ENCODE results near the gene ANTKMT. TPM values are rescaled to one million over a fixed set of nuclear protein-coding genes. Genes with fewer than 3 reads are reported as not detected.
A peak's percentile ranks its signal among the peaks of the same experiment; 100 is the strongest.

Gene ANTKMT
- total and polyA plus RNA-seq, 4 donors, result 14.0 to 29.7 (median 19.7) TPM

- H3K27me3 ChIP-seq (ENCODE audit: control insufficient read depth in 4 of 4, insufficient read depth in 4 of 4, low read length in 3 of 4), result no peaks in the 10 kb centered on the region
- H3K9me3 ChIP-seq (ENCODE audit: control insufficient read depth in 4 of 4, low read length in 3 of 4), result no peaks in the 10 kb centered on the region
- H3K36me3 ChIP-seq (ENCODE audit: control insufficient read depth in 4 of 4, insufficient read depth in 3 of 4, low read depth in 1 of 4, low read length in 3 of 4), result peaks cover 0 to 2% (median 0%) of the 10 kb centered on the region in 4 donors
- H3K4me1 ChIP-seq (ENCODE audit: control insufficient read depth in 4 of 4, insufficient read depth in 4 of 4, low read length in 3 of 4), result peaks cover 25 to 46% (median 37%) of the 10 kb centered on the region in 4 donors
- H3K4me3 ChIP-seq (ENCODE audit: low read depth in 1 of 3, low read length in 3 of 3), result no peak overlapping the region
- H3K27ac ChIP-seq (ENCODE audit: low read depth in 1 of 2, low read length in 2 of 2), result no peak overlapping the region
- H3K9ac ChIP-seq (ENCODE audit: low read depth in 1 of 2, low read length in 2 of 2), result no peak overlapping the region
- DNase-seq (ENCODE audit: low spot score), result no peak
- no peak for TF ChIP-seq YY1 (IDR thresholded peaks at IDR 0.05)
- no peak for TF ChIP-seq FOXA2 (IDR thresholded peaks at IDR 0.05)
- TF ChIP-seq HNF4G (IDR thresholded peaks at IDR 0.05), result no peak
- 83% methylated on average over 6 of the region's 6 CpGs for WGBS
Measured at GRCh38 chr16:718922-719321, 2.0 kb upstream of the ANTKMT start.

GRCh38 chr16:719815-720446 is 1.0 kb upstream of the ANTKMT start:
- peaks cover 0 to 2% (median 0%) of the 10 kb centered on the region in 4 donors for H3K36me3 ChIP-seq (ENCODE audit: control insufficient read depth in 4 of 4, insufficient read depth in 3 of 4, low read depth in 1 of 4, low read length in 3 of 4)
- WGBS, result 19% methylated on average over 16 of the region's 16 CpGs
- H3K27ac ChIP-seq (ENCODE audit: low read depth in 1 of 2, low read length in 2 of 2), result peak overlapping the region in 1 of 2 donors; percentile 84
- peaks cover 25 to 39% (median 35%) of the 10 kb centered on the region in 4 donors for H3K4me1 ChIP-seq (ENCODE audit: control insufficient read depth in 4 of 4, insufficient read depth in 4 of 4, low read length in 3 of 4)
- H3K27me3 ChIP-seq (ENCODE audit: control insufficient read depth in 4 of 4, insufficient read depth in 4 of 4, low read length in 3 of 4), result no peaks in the 10 kb centered on the region
- no peak for TF ChIP-seq NR2F2 (IDR thresholded peaks at IDR 0.05)
- TF ChIP-seq EGR1 (IDR thresholded peaks at IDR 0.05; ENCODE audit: low read depth in 2 of 2), result no peak
- no peak for TF ChIP-seq TAF1 (conservative IDR thresholded peaks at IDR 0.05)
- TF ChIP-seq FOXA2 (IDR thresholded peaks at IDR 0.05), result no peak
- TF ChIP-seq, protein P1, sequence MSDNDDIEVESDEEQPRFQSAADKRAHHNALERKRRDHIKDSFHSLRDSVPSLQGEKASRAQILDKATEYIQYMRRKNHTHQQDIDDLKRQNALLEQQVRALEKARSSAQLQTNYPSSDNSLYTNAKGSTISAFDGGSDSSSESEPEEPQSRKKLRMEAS (IDR thresholded peaks at IDR 0.05), result no peak
- no peak for TF ChIP-seq SP1 (IDR thresholded peaks at IDR 0.05)
- TF ChIP-seq HNF4A (conservative IDR thresholded peaks at IDR 0.05), result no peak
- TF ChIP-seq RXRA (IDR thresholded peaks at IDR 0.05), result no peak
- no peak for TF ChIP-seq GABPA (IDR thresholded peaks at IDR 0.05 in 1 of 2, conservative IDR thresholded peaks at IDR 0.05 in 1 of 2)
- no peak for TF ChIP-seq ATF3 (IDR thresholded peaks at IDR 0.05)
- no peak for TF ChIP-seq JUND (IDR thresholded peaks at IDR 0.05)
- TF ChIP-seq HNF4G (IDR thresholded peaks at IDR 0.05), result no peak
- no peak for TF ChIP-seq YY1 (IDR thresholded peaks at IDR 0.05)
- TF ChIP-seq, protein P2, sequence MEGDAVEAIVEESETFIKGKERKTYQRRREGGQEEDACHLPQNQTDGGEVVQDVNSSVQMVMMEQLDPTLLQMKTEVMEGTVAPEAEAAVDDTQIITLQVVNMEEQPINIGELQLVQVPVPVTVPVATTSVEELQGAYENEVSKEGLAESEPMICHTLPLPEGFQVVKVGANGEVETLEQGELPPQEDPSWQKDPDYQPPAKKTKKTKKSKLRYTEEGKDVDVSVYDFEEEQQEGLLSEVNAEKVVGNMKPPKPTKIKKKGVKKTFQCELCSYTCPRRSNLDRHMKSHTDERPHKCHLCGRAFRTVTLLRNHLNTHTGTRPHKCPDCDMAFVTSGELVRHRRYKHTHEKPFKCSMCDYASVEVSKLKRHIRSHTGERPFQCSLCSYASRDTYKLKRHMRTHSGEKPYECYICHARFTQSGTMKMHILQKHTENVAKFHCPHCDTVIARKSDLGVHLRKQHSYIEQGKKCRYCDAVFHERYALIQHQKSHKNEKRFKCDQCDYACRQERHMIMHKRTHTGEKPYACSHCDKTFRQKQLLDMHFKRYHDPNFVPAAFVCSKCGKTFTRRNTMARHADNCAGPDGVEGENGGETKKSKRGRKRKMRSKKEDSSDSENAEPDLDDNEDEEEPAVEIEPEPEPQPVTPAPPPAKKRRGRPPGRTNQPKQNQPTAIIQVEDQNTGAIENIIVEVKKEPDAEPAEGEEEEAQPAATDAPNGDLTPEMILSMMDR (IDR thresholded peaks at IDR 0.05; ENCODE audit: low read depth, low read length, missing input control), result no peak
- TF ChIP-seq REST (IDR thresholded peaks at IDR 0.05), result no peak
- no peak for TF ChIP-seq FOXA1 (IDR thresholded peaks at IDR 0.05)
- TF ChIP-seq, protein P3, sequence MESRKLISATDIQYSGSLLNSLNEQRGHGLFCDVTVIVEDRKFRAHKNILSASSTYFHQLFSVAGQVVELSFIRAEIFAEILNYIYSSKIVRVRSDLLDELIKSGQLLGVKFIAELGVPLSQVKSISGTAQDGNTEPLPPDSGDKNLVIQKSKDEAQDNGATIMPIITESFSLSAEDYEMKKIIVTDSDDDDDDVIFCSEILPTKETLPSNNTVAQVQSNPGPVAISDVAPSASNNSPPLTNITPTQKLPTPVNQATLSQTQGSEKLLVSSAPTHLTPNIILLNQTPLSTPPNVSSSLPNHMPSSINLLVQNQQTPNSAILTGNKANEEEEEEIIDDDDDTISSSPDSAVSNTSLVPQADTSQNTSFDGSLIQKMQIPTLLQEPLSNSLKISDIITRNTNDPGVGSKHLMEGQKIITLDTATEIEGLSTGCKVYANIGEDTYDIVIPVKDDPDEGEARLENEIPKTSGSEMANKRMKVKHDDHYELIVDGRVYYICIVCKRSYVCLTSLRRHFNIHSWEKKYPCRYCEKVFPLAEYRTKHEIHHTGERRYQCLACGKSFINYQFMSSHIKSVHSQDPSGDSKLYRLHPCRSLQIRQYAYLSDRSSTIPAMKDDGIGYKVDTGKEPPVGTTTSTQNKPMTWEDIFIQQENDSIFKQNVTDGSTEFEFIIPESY (IDR thresholded peaks at IDR 0.05), result no peak
- no peak for TF ChIP-seq RAD21 (IDR thresholded peaks at IDR 0.05)
- no peak for DNase-seq (ENCODE audit: low spot score)
- peak overlapping the region; percentile 73 to 86 (median 82) for H3K4me3 ChIP-seq (ENCODE audit: low read depth in 1 of 3, low read length in 3 of 3)
- peak overlapping the region in 1 of 2 donors; percentile 87 for H3K9ac ChIP-seq (ENCODE audit: low read depth in 1 of 2, low read length in 2 of 2)
- H3K9me3 ChIP-seq (ENCODE audit: control insufficient read depth in 4 of 4, low read length in 3 of 4), result no peaks in the 10 kb centered on the region

All from liver (tissue), 9 donors.